GM18511 (cell line): Measurements from ENCODE around the gene VAPB.

Experiments
- ATAC-seq: cut with Tn5 transposase; IDR thresholded peaks from one replicate; pipeline ENCODE4 v1.9.1; 2021; ENCODE audit warnings: mild to moderate bottlenecking, moderate library complexity; ENCODE audit not compliant: unreplicated experiment

Gene VAPB

DNA sequence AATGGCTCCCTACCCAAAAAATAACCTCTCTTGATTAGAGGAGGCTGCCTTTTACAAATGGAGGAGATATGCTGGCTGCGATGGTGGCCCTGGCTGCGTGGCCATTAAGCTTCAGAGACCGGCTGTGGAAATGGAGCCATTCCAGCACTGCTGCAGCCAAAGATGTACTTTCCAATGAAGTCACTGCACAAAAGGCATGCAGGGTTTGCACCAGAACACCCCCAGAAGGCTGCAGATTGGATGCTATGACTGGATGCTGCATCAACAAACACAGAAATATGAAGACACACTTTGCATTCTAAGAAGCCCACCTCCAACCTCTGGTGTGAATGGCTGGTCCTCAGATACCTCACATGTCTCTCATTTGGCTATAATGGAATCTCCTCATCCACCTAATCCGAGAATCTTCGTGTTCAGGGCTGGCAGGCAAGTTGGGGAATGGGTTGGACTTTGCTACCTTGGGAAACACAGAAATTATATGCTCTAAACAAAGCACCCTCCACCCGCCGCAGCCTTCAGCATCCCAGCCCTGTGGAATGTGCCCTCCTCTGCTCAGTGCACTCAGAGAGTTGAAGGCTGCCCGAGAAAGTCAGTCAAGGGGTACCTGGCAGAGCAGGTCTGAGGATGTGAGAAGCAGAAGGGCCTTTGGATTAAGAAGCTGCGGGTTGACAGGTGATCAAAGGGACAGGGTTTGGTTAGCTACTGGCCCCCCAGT is 90.9 kb downstream of the VAPB start:
- no peak for ATAC-seq

DNA sequence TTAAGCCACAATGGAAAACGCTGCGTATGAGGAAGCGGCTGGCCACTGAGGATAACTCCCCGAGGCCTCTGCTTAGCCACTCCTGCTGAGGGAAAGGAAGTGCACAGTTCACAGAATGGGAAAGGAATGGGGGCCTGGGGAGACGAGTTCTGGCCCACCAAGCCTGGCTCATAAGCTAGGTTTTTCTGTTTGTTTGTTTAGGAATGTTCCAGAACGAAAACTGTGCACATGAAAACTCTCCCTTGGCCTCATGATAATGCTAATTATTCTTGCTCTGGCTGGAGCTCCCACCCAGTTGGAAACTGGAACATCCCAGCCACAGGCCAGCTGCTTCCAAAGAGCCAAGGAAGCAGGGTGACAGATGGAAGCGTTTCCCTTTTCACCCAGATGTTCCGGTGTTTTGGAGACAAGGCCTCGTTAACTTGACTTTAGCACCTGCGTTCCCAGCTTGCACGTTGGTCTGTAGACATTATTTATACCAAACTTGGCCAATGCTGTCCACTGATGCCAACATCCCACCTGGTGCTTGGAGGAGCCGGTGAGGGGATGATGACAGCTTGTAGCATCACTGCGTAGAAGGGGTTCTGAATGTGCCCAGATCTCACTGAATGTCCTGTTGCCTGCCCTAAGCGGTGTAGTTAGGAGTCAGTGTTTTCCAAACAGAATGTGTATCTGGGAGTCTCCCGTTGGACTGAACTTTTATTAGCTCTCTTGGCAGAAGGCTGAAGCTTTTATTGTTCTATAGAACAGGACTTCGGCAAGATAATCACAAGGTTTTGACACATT is 91.7 kb downstream of the VAPB start:
- ATAC-seq: no peak

DNA sequence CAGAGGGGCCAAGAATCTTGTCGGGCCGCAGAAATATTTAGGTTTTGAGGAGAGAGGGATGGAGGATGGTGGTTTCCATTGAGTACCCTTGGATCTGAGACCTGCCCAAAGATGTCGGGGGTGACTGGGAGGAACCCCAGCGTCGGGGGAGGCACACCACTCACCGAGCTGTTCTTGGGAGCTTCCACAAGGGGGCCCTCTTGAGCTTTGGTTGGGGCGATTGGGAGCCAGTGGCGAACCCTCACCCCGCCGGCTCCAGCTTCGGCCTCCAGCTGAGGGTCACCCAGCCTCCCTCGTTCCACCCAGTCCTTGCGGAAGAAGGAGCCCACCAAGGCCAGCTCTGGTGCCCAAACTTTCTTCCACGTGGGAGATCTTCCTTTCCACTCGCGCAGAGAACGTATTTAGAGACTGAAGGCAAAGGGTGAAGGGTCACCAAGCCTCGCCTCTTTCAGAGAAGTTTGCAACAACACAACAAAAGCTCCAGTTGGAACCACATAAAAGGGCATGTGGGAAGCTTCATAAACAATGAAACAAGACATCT is 92.5 kb downstream of the VAPB start:
- ATAC-seq: no peak

DNA sequence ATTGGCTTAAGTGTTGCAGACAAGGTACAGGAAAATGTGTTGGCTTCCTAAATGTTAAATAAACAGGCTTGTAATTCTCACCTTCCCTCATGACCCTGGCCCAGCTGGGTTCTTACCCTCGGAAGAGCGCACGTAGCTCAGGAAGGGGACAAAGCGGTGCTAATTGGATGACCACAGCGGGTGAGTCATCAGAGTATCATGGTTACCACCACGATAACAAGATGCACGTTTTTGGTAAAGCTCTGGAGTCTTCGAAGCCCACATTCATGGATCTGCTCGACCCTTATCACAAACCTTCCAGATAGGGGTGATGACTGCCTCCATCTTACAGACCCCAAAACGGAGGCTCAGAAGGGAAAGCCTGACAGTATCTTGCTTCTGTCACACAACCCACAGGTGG is 93.4 kb downstream of the VAPB start:
- no peak for ATAC-seq

DNA sequence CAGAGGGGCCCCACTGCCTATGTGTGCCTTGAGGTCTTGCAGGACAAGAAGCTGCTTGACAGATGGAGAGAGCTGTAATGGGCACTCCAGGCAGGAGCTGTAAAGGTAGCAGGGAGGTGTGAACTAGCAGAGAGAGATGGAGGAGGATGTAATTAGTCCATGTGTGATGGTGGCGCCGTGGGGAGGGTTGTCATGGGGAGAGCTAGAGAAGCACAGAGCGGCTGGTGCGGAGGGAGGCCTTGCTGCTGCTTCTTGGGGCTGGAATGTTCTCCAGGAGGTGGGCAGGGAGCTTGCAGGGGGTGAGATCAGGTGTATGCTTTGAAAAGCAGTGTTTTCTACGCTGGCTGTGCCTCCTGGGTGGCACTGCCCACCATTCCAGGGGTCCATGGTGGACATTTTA is 94.0 kb downstream of the VAPB start:
- no peak for ATAC-seq

DNA sequence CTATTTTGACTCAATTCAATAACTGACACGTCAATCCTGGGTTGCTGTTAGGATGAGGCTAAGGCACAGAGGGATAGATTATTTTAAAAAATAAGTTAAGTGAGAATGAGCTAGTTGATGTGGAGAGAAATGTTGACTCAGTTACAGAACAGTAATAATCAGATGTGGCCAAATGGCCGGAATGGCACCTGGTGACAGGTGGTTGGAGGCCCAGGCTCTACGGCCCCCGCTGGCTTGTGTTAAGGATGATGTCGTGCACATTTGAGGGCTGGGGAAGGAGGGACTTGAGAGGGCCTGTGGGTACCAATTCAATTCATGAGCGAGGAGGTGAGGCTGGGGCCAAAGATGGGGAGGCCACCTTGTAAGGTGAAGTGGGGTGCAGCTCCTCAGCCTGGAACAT is 94.4 kb downstream of the VAPB start:
- no peak for ATAC-seq

DNA sequence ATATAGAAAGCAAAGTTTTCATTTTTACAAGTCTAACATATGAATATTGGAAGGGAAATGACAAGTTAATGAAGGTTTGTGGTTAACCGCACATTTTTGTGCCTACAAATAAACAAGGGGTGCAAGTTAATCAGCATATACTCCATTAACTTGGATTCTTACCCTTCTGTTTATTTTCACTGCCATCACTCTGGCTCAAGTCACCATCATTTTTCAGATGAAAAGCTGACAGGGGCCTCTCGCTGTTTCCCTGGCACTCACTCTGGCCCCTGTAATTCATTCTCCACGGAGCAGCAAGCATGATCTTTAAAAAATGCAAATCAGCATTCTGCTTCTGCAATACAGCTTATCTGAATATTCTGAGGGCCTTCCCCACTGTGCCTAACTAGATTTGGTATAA is 96.4 kb downstream of the VAPB start:
- no peak for ATAC-seq

DNA sequence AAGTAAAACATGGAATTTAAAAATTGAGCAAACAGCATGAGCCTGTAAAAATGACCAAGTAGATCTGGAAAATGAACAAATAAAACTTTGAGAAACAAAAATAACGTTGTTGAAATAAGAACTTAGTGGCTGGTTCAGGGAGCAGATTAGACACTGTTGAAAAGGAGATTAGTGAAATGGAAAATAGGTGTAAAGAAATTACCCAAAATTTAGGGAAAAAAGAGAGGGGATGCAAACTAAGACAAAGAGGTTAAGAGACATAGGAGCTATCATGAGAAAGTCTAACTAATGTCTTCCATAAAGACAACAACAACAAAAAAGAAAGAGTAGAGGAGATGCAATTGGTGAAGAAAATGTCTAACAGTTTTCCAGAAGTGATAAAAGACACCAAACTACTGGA is 97.2 kb downstream of the VAPB start:
- ATAC-seq: no peak

DNA sequence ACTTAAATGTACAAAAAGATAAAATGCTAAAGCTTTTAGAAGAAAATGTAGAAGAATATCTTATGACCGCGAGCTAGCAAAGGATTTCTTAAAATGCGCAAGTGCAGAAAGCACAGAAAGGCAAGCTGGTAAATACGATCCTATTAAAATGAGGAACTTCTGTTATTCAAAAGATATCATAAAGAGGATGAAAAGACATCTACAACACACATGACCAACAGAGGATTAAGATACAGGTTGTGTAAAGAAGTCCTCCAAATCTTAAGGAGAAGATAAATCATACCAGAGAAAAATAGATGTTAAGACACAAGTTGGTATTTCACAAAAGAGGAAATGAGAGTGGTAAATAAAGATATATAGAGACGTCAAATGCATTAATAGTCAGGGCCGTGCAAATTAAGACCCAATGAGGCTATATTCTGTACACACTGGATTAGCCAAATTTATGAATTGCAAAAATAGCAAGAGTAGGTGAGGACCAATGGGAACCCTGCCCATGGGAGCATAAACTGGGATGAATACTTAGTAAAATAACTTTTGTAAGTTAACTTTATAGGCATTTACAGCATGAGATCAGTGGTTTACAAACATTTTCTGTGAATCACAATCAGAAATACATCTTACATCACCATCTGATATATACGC is 103.2 kb downstream of the VAPB start:
- no peak for ATAC-seq

DNA sequence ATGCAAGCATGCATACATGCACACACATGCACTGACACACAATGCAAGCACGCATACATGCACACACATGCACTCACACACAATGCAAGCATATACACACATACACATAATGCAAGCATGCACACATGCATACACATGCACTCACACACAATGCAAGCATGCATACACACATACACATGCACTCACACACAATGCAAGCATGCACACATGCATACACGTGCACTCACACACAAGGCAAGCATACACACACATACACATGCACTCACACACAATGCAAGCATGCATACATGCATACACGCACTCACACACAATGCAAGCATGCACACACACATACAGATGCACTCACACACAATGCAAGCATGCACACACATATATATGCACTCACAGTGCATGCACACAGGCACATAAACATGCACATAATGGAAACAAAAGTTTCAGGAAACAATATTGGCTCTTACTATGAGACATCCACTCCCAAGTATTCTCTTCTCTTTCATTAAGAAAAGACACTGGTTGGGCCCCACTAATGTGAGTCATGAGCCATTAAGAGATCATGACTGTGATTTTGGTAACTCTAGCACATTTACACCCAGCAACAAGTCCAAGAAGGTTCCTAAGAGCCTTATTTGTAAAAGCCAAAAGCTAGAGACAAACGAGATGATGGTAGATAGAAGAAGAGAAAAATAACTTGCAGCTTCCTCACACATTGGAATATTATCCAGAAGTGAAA is 103.9 kb downstream of the VAPB start:
- no peak for ATAC-seq

DNA sequence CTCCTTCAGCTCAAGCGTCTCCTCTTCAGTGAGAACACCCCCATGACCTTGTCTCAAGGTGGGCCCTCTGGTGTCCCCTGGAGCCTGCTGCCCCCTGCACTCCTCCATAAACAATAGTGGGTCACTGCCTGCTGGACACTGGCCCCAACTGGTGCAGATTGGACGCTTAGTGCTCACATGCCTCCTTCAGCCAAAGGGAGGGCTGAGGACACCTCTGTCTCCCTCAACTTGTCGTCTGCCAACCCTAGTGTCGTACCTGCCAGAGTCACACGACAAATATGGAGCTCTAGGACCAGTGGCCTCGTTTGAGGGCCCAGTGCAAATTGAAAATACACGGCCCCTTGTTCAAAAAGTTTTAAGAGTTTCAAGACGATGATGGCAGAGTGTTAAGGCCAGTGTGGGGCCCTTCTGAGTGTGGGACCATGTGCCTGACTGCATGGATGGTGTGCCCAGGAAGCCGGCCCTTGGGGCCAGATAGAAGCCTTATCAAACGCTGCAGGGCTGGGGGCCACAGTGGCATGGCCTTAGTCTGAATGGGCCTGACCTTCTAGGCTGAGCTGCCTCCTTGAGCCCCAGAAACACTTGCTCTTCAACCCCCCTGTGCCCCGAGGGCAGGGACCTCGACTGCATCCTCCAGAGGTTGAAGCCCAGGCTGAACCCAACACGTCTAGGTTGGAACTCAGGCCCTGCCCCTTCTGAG is 106.0 kb downstream of the VAPB start:
- no peak for ATAC-seq

DNA sequence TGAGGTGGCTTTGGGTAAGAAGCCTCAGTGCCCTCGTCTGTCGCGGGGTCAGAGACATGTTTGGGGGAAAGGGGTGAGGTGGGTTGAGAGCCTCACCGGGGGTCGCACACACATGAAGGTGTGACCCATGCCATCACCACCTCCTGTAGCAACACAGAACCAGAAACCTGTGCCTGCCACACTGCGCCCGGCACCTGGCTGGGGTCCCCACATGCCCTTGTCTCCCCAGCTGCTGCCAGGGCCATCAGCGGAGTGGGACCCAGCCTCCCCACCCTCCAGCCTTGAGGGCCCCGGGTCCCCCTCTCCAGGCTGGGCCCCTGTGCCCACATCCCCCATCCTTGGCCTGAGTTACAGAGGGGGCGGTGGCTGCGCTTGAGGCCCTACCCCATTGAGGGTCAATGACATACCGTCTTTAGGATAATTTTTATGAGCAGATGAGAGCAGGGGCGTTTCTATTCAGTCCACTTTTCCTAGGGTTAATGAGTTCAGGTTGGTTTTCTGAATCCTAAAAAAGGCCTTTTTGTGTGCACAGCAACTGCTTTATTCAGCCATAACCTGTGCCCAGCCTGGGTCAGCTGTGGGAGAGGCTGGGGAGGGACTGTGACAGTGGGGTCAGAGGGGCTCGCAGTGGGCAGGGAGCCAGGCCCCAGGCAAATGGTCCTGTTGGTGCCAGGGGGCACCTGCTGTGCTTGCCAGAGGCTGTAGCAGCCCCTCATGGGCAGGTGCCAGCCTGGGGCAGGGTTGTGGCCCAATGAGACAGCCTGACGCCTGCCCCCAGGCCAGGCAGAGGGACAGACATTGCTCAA is 106.8 kb downstream of the VAPB start:
- ATAC-seq: no peak

DNA sequence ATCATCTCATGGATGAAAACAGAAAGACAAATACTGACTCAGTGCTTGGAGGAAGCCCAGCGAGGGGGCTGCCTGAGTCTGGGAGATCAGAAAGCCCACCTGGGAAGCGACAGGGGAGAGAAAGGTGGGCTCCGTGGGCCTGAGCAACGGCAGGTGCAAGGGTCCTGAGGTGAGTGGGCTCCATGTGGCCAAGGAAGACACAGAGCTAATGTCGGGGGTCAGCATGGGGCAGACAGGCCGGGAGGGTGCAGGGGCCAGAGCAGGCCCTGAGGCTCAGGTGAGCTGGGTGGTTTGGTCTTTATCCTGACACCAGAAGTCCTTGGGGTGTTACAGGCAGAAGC is 107.4 kb downstream of the VAPB start:
- ATAC-seq: no peak

DNA sequence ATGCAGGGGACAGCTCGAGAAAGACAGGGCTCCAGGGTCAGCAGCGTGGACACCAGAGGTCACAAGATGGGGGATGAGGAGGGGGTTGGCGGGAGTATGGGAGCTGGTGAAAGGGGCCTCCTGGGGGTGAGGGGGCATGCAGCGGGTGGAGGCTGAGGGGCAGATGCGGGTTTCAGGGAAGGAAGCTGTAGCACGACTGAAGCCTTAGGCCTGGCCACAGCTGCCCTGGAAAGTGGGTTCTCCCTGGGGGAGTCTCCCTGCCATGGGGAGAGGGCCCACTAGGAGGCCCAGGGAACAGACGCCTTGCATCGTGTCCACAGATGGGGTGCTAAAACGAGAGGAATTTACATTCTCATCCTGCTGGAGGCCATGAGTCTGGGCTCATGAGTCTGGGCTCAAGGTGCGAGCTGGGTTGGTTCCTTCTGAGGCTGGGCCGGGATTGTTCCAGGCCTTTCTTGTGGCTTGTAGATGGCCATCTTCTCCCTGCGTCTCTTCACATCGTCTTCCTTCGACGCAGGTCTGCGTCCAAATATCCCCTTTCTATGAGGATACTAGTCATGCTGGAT is 108.1 kb downstream of the VAPB start:
- no peak for ATAC-seq

DNA sequence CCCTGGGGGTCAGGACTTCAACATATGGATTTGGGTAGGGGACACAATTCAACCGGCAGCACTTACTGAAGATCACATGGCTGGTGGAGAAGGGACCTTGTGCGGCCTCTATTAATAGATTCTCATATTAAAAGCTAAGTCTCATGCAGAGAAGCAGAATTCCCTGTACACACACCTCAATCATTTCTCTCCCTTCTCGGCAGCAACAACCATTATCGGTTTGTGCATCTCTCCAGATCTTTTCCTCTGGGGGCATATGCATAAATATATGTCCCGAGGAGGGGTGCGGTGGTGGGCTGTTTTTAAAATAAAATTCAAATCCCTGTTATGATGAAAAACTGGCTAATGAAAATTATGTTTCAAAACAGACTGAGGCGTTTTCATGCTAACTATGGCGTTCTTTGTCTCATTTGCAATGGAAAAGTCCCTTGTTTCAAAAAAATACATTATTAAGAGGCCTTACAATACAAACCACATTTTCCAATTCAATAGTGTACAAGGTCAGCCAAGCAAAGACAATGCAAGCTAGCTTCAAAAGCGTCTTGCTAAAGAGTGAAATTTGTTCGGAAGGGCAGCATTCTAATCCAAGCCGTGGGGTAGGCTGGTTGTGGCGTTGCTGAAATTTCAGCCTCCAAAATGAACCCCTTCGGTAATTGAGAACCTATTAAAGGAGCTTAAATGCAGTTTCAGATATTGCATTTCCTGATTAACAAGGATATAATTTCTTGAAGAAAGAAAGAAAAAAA is 108.9 kb downstream of the VAPB start:
- ATAC-seq: no peak

DNA sequence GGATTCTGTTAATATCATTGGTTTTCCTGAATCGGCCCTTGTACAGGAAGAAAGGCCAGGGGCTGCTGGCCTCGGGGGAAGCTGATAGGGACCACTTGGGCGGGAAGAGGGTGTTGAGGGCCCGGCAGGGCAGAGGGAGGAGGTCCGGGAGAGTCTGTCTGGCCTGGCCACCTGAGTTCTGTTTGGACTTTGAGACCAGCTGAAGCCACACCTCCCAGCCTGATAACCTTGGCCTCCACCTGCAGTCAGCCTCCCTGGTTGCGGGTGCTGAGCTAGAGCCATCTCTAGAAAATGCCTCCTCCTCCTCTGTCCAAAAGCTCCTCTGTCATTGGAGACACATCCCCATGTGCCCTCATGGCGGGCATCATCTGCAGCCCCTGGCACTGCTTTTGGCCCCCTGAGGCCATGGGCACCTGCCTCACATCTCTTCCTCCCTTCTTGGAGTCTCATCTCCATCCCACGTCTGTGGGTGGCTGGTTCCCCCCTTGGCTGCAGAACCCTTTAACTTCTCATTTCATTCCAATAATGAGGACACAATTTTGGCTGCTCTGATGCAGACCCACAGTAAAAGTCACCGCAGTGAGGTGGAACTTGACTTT is 109.5 kb downstream of the VAPB start:
- no peak for ATAC-seq

DNA sequence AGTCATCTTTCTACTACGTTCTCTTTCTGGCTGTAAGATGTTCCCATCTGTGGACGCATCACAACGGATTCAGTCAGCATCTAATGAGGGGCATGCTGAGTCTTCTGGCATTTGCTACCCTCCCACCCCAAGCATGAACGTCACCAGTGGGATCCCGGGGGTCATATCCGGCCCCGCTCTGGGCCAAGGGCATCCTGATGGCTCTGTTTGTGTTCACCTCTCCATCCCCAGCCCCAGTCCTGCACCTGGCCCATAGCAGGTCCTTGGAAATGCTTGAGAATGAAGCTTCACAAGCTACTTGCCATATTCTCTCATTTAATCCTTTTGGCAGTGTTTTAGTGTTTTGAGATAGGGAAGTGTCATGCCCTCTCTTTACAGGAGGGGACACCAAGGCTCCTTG is 111.2 kb downstream of the VAPB start:
- ATAC-seq: no peak
